Nephron (organoid): Measurements from ENCODE around the gene OR6N1.

Experiments
- H3K27ac Mint-ChIP-seq, 3 experiments: 2 replicates each; pipeline ENCODE4 v1.8.0; 2020; ENCODE audit warnings: mixed read lengths in 3 of 3, mild to moderate bottlenecking in 2 of 3, moderate library complexity in 1 of 3
- H3K27me3 Mint-ChIP-seq: 2 replicates; pipeline ENCODE4 v1.8.0; 2021; ENCODE audit warnings: low read depth, mild to moderate bottlenecking, moderate library complexity, mixed read lengths
- H3K36me3 Mint-ChIP-seq: 2 replicates; pipeline ENCODE4 v1.8.0; 2020; ENCODE audit warnings: low read depth, mixed read lengths
- H3K4me1 Mint-ChIP-seq: 2 replicates; pipeline ENCODE4 v1.8.0; 2020; ENCODE audit warnings: mixed read lengths
- H3K4me3 Mint-ChIP-seq, 3 experiments: 2 replicates each; pipeline ENCODE4 v1.8.0; 2020; ENCODE audit warnings: mild to moderate bottlenecking in 3 of 3, mixed read lengths in 3 of 3, moderate library complexity in 2 of 3
- H3K9me3 Mint-ChIP-seq: 2 replicates; pipeline ENCODE4 v1.8.0; 2020; ENCODE audit warnings: mixed read lengths
- CTCF ChIP-seq, 3 experiments: fragments of 200-600 bp; sonication (generic); IDR thresholded peaks; one replicate each; pipeline ENCODE4 v1.5.0; 2021; ENCODE audit warnings: antibody characterized with exemption in 3 of 3; ENCODE audit not compliant: unreplicated experiment in 3 of 3

OR6N1 gene

DNA sequence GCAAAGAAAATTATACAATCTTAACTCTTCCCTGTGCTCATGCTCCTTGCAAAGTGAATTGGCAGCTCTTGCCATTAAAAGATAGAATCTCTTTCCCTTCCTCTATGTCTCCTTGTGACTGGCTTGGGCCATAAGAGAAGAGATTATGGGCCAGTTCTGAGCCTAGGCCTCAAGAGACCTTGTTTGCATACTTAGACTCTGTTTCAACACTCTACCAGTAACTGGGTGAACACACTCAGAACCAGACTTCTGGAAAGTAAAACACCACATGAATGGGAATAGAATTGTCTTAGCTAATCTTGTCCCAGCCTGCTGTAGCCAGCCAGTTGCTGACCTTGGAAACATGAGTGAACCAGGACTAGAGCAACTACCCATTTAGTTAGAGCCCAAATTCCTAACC is 36.1 kb downstream of the OR6N1 start:
- no peaks in the 10 kb centered on the region for H3K4me1 Mint-ChIP-seq
- no peaks in the 10 kb centered on the region for H3K36me3 Mint-ChIP-seq
- H3K4me3 Mint-ChIP-seq = no peak overlapping the region
- H3K27me3 Mint-ChIP-seq = no peaks in the 10 kb centered on the region
- TF ChIP-seq CTCF (IDR thresholded peaks at IDR 0.05; ENCODE audit: unreplicated experiment in 3 of 3) = no peak
- no peak overlapping the region for H3K27ac Mint-ChIP-seq
- H3K9me3 Mint-ChIP-seq = no peaks in the 10 kb centered on the region

DNA sequence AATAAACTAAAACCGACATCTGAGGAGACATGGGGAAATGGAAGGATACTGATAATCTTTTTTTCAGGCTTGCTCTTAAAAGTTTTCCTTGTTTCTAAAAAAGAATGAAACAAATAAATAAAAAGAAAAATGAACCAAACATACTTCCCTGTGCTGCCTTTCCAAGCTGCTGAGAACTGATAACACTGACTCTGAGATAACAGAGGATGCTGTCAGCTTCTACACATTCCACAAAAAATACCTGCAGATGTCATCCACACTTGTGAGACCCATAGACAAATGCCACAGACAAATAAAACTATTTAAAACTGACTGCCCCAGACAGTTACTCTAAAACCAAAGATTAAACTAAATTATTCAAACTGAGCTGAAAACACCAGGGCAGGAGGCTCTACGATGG is 39.5 kb downstream of the OR6N1 start:
- no peaks in the 10 kb centered on the region for H3K4me1 Mint-ChIP-seq
- H3K27ac Mint-ChIP-seq = no peak overlapping the region
- H3K4me3 Mint-ChIP-seq = no peak overlapping the region
- no peaks in the 10 kb centered on the region for H3K27me3 Mint-ChIP-seq
- H3K36me3 Mint-ChIP-seq = no peaks in the 10 kb centered on the region
- no peak for TF ChIP-seq CTCF (IDR thresholded peaks at IDR 0.05; ENCODE audit: unreplicated experiment in 3 of 3)
- no peaks in the 10 kb centered on the region for H3K9me3 Mint-ChIP-seq

- no peak for TF ChIP-seq CTCF (IDR thresholded peaks at IDR 0.05; ENCODE audit: unreplicated experiment in 3 of 3)
- Mint-ChIP-seq H3K36me3 (no peaks in the 10 kb centered on the region), H3K4me1 (no peaks in the 10 kb centered on the region), H3K27me3 (no peaks in the 10 kb centered on the region), H3K27ac (no peak overlapping the region), H3K4me3 (no peak overlapping the region), H3K9me3 (no peaks in the 10 kb centered on the region)
Measured at GRCh38 chr1:158731707-158732106, 40.3 kb downstream of the OR6N1 start.

DNA sequence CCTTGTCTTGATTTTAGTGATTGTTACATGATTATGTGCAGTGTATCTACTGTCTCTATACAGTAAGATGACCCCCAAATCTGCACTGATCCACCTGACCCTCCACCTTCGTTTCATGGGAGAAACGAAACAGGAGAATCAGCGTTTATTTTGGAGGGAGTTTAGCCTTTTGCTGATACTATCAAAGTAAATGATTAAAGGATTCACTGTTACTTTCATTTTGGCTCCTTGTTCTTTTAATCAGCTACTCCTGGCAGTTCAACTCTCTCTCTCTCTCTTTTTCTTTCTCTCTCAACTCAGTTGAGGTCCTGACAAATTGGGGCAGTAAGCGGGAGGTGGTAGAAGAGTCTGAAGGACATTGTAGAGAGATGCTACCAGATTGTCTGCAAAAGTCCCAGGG is 41.5 kb downstream of the OR6N1 start:
- no peak overlapping the region for H3K4me3 Mint-ChIP-seq
- no peaks in the 10 kb centered on the region for H3K4me1 Mint-ChIP-seq
- no peak overlapping the region for H3K27ac Mint-ChIP-seq
- TF ChIP-seq CTCF (IDR thresholded peaks at IDR 0.05; ENCODE audit: unreplicated experiment in 3 of 3) = no peak
- no peaks in the 10 kb centered on the region for H3K27me3 Mint-ChIP-seq
- H3K9me3 Mint-ChIP-seq = no peaks in the 10 kb centered on the region
- H3K36me3 Mint-ChIP-seq = no peaks in the 10 kb centered on the region

GRCh38 chr1:158728510-158729225 is 43.3 kb downstream of the OR6N1 start:
- Mint-ChIP-seq H3K9me3 (no peaks in the 10 kb centered on the region), H3K4me3 (no peak overlapping the region), H3K27me3 (peaks cover 5% of the 10 kb centered on the region), H3K27ac (no peak overlapping the region), H3K36me3 (no peaks in the 10 kb centered on the region), H3K4me1 (no peaks in the 10 kb centered on the region)
- no peak for TF ChIP-seq CTCF (IDR thresholded peaks at IDR 0.05; ENCODE audit: unreplicated experiment in 3 of 3)

- H3K4me1 Mint-ChIP-seq = no peaks in the 10 kb centered on the region
Measured at GRCh38 chr1:158724442-158724841, 47.6 kb downstream of the OR6N1 start.

More at GRCh38 chr1:158724442-158724841, 47.6 kb downstream of the OR6N1 start:
- Mint-ChIP-seq H3K36me3 (no peaks in the 10 kb centered on the region), H3K4me3 (no peak overlapping the region), H3K27me3 (peaks cover 5% of the 10 kb centered on the region), H3K9me3 (no peaks in the 10 kb centered on the region), H3K27ac (no peak overlapping the region)
- no peak for TF ChIP-seq CTCF (IDR thresholded peaks at IDR 0.05; ENCODE audit: unreplicated experiment in 3 of 3)
